Thoracic aorta (tissue), 2 donors: ENCODE results near the gene MYO1A. TPM values are rescaled to one million over a fixed set of nuclear protein-coding genes. Genes with fewer than 3 reads are reported as not detected.
"Not testable (repeated sequence)": the region's sequence is repeated elsewhere in the genome, so short reads cannot be mapped to it uniquely, and the experiment has no call there.

Experiments
- ATAC-seq: fragments of 150-250 bp; one replicate; pipeline ENCODE4 v1.8.0; 2017; ENCODE audit warnings: low read depth; ENCODE audit not compliant: insufficient number of reproducible peaks, low FRiP score
- DNase-seq: peaks from one replicate; pipeline ENCODE4 v3.0.0-alpha.2; 2020; ENCODE audit warnings: low spot score
- H3K27ac ChIP-seq, 2 donors: fragments of 200-600 bp; sonication (generic); 1 replicate in 1 of 2; 2 replicates in 1 of 2; pipeline ENCODE4 v1.5.1; 2016; ENCODE audit warnings: mild to moderate bottlenecking in 2 of 2, moderate library complexity in 2 of 2
- H3K27me3 ChIP-seq: fragments of 200-600 bp; sonication (generic); replicated peaks from 2 replicates; pipeline ENCODE4 v1.6.0; 2016; ENCODE audit warnings: mild to moderate bottlenecking; ENCODE audit not compliant: insufficient read depth
- H3K36me3 ChIP-seq: fragments of 200-600 bp; sonication (generic); one replicate; pipeline ENCODE4 v1.5.1; 2016
- H3K4me1 ChIP-seq, 2 donors: fragments of 200-600 bp; sonication (generic); 1 replicate in 1 of 2; 2 replicates in 1 of 2; pipeline versions ENCODE4 v1.5.1 to v1.6.0; 2016; ENCODE audit warnings: low read depth in 2 of 2, mild to moderate bottlenecking in 1 of 2; ENCODE audit not compliant: control insufficient read depth in 1 of 2
- H3K4me3 ChIP-seq: fragments of 200-600 bp; sonication (generic); 2 replicates; pipeline ENCODE4 v1.5.1; 2016; ENCODE audit warnings: mild to moderate bottlenecking
- H3K9me3 ChIP-seq: fragments of 200-600 bp; sonication (generic); 2 replicates; pipeline ENCODE4 v1.5.1; 2016
- total RNA-seq, 2 donors: library from RNA; depleted of rRNA; stranded (reverse); fragments of >200 nt; gene quantifications; one replicate each; pipeline versions ENCODE4 v1.1.0 to v1.2.3, GENCODE V29; 2016
- TF ChIP-seq, protein P1 (sequence below): fragments of 200-600 bp; sonication (generic); IDR thresholded peaks from one replicate; pipeline ENCODE4 v1.5.1; 2019; ENCODE audit warnings: antibody characterized with exemption

MYO1A gene
- total RNA-seq, 2 donors from 2014 or later: 1.7 to 2.2 TPM

DNA sequence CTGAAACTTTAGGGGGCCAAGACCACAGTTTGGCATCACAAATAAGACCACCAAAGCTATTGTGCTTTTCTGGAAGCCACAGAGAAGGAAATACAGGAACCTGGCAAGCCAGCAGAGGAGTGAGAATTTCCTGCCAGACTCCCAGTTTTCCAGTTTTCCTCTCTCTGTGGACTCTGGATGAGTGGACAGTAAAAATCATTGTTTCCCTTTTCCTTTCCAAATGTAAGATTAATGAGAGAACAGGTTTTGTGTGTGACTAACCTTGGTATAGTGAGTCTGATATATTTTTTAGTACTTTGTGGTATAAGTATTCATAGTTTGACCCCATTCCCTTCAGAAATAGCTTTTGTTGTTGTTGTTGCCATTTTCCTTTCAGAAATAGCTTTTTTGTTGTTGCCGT lies 31.0 kb downstream of the MYO1A start:
- ATAC-seq: no peak
- TF ChIP-seq, protein P1, sequence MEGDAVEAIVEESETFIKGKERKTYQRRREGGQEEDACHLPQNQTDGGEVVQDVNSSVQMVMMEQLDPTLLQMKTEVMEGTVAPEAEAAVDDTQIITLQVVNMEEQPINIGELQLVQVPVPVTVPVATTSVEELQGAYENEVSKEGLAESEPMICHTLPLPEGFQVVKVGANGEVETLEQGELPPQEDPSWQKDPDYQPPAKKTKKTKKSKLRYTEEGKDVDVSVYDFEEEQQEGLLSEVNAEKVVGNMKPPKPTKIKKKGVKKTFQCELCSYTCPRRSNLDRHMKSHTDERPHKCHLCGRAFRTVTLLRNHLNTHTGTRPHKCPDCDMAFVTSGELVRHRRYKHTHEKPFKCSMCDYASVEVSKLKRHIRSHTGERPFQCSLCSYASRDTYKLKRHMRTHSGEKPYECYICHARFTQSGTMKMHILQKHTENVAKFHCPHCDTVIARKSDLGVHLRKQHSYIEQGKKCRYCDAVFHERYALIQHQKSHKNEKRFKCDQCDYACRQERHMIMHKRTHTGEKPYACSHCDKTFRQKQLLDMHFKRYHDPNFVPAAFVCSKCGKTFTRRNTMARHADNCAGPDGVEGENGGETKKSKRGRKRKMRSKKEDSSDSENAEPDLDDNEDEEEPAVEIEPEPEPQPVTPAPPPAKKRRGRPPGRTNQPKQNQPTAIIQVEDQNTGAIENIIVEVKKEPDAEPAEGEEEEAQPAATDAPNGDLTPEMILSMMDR: no peak
- no peaks in the 10 kb centered on the region for H3K9me3 ChIP-seq
- DNase-seq: no peak
- no peaks in the 10 kb centered on the region for H3K36me3 ChIP-seq
- no peaks in the 10 kb centered on the region for H3K27me3 ChIP-seq
- no peak overlapping the region for H3K4me3 ChIP-seq
- no peak overlapping the region for H3K27ac ChIP-seq
- H3K4me1 ChIP-seq: no peaks in the 10 kb centered on the region

DNA sequence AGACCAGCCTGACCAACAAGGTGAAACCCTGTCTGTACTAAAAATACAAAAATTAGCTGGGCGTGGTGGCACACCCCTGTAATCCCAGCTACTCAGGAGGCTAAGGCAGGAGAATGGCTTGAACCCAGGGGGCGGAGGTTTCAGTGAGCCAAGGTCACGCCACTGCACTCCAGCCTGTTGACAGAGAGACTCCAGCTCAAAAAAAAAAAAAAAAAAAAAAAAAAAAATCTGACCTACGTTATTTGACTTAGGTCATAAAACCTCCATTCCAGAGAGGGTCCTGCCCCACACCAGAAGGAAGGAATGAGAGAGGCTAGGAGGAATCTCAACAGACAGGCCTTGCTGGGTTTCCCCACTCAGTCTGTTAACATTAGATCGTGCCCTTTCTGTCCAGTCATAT lies 31.6 kb downstream of the MYO1A start:
- H3K9me3 ChIP-seq, H3K4me1 ChIP-seq, H3K27ac ChIP-seq, ATAC-seq, DNase-seq, H3K36me3 ChIP-seq, H3K4me3 ChIP-seq, H3K27me3 ChIP-seq: not testable (repeated sequence)

DNA sequence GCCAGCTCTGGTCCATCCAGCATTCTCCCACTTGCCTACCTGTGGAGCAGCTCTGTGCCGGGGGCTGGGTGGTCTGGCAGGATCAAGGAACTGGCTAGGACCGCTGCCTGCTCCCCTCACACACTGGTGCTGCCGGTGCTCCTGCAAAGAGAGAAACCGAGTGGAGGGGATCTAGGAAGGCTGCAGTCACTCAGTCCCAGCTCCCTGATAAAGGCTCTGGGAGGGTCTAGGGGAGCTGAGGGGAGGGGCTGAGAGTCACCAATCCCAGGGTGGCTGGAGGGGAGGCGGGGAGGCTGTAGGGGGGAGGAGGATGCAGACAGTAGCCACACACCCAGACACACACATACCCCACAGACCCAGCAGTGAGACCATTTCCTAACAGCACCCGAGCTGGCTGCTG lies 33.6 kb downstream of the MYO1A start, which contains the start of gene TAC3:
TSS of gene TAC3 (minus strand) at position 182 of the 400 bp plus-strand sequence. CDS start 732 bp downstream, outside the sequence.
- Histone ChIP-seq H3K27me3 (no peaks in the 10 kb centered on the region), H3K27ac (no peak within 1 kb of the TSS), H3K4me3 (no peak within 1 kb of the TSS), H3K36me3 (no peaks in the 10 kb centered on the region), H3K4me1 (no peaks in the 10 kb centered on the region), H3K9me3 (no peaks in the 10 kb centered on the region)
- ATAC-seq (no peak), DNase-seq (no peak)
- TF ChIP-seq, protein P1: no peak

DNA sequence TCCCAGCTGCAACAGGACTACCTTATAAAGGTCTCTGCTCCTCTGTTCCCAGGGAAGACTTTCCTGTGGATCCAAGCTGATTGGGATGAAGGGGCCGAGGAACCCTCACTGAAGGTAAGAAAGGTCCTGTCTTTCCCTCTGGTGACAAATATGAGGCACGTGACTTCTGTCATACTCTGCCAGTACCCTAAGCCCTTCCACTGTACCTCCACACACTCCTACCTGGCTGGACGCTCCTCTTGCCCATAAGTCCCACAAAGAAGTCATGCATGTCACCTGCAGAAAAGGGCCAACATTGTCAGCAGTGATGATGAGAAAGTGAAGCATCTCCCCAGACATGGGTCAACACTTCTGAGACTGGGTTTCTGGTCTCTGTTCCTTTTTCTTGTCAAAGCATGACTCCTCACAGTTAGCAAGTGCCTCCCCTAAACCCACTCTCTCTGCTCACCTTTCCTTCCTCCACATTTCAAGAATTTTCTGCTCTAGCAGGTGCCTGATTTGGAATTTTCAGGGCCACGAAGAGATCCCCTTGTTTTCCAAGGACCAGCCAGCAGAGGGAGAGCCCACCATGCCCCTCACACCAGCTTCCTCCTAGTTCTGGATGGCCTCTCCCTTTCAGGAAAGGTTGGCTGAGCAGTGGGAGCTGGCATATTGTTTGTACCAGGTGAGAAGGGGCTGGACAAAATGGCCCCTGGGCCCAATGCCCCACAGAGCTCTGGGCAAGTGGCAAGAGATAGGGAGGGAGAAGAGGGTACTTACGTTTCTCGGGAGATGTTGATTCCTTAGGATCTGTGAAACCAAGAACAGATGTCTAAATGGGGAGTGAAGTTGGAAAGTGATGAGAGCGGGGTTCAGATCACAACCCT lies 37.1 kb downstream of the MYO1A start:
- Histone ChIP-seq H3K9me3 (no peaks in the 10 kb centered on the region), H3K27ac (no peak overlapping the region), H3K36me3 (no peaks in the 10 kb centered on the region), H3K4me1 (no peaks in the 10 kb centered on the region), H3K27me3 (no peaks in the 10 kb centered on the region), H3K4me3 (no peak overlapping the region)
- DNase-seq: no peak
- no peak for ATAC-seq
- TF ChIP-seq, protein P1: no peak

DNA sequence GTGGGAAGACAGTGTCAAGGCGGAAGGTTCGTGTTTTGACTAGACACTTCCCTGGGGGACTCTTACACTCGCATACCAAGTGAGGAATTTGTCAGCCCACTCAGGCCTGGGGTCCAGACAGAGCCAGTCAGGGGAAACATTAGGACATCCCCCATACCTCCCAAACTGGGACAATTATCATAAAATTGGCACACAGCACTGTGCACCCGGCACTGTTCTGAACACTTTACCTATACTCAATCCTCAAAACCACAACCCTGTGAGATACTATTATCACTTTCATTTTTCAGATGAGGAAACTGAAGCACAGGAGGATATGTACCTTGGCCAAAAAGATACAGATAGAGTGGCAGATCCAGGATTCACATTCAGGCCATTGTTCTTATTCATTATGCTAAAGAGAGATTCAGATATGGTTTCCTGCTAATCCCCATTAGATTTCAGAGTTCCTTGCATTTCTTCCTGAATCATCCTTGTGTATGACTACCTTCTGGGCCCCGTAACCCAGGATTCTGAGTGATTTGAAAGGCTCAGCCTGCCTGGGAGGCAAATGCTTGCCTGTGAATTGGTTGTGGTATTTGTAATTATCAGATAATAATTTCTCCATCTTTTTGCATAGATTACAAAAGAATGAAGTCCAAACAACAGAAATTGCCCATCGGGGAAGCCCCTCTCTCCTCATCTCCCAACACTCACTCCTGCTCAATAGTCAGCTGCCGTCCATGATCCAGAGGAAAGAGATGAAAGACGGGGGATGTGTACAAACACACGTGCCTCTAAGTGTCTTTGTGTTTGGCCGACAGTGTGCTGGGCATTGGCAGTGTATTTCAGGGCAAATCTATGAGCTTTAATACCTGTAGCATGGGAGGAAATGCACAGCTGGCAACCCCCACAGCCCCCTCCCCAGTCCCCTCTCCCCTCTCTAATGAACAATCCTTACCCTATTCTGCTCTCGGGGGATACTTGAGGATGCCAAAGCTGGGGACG lies 38.2 kb downstream of the MYO1A start:
- DNase-seq: no peak
- Histone ChIP-seq H3K9me3 (no peaks in the 10 kb centered on the region), H3K4me3 (no peak overlapping the region), H3K4me1 (peaks cover 3 to 6% of the 10 kb centered on the region in 2 donors), H3K36me3 (no peaks in the 10 kb centered on the region), H3K27ac (no peak overlapping the region), H3K27me3 (no peaks in the 10 kb centered on the region)
- TF ChIP-seq, protein P1: no peak
- ATAC-seq: no peak
